PFSK-1 (cell line): Measurements from ENCODE around the gene ARHGEF4.

Experiments used
- FOXP2 ChIP-seq: optimal IDR thresholded peaks from 2 replicates; pipeline ENCODE3; 2011; ENCODE audit warnings: borderline replicate concordance, control low read depth, inconsistent platforms; ENCODE audit not compliant: insufficient read depth; ENCODE audit errors: extremely low read length, extremely low read depth
- POLR2AphosphoS5 ChIP-seq: IDR thresholded peaks from 2 replicates; pipeline ENCODE4 v1.6.1; 2012; ENCODE audit warnings: low read depth, mild to moderate bottlenecking, control low read depth, low read length, moderate library complexity
- SIN3A ChIP-seq: IDR thresholded peaks from 2 replicates; pipeline ENCODE4 v1.6.1; 2012; ENCODE audit warnings: mild to moderate bottlenecking, low read length, moderate library complexity, borderline replicate concordance; ENCODE audit not compliant: insufficient read depth
- TAF1 ChIP-seq: IDR thresholded peaks from 2 replicates; pipeline ENCODE4 v1.6.1; 2012; ENCODE audit warnings: low read length, control low read depth, borderline replicate concordance; ENCODE audit not compliant: insufficient read depth
- TF ChIP-seq, protein P1 (sequence below), 2 experiments: IDR thresholded peaks; 2 replicates each; pipeline versions ENCODE4 v1.6.1 to v1.8.0; 2011 to 2012; ENCODE audit warnings: low read depth in 2 of 2, low read length in 2 of 2, control low read depth in 1 of 2, inconsistent platforms in 1 of 2, mild to moderate bottlenecking in 1 of 2, moderate library complexity in 1 of 2; ENCODE audit not compliant: insufficient read depth in 1 of 2

The ARHGEF4 gene

DNA sequence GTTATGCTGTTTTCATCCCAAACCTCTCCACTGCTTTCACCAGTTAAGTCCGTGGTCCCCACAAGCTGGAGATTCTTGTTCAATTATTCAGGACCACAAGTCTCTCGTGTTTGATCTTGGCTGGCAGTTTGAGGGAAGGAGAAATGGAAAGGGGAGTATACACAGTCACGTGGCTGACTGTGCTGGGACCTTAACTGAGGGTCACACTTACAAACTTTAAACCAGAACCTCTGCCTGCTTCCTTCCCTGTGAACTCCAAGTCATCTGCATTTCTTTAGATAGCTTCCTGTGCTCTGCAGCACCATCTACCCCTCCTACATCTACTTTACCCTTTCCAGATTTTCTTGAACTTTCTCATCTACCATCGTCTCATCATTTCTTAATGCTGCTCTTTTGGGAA is 91.7 kb downstream of the ARHGEF4 start:
- no peak for TF ChIP-seq POLR2AphosphoS5
- no peak for TF ChIP-seq FOXP2
- TF ChIP-seq, protein P1, sequence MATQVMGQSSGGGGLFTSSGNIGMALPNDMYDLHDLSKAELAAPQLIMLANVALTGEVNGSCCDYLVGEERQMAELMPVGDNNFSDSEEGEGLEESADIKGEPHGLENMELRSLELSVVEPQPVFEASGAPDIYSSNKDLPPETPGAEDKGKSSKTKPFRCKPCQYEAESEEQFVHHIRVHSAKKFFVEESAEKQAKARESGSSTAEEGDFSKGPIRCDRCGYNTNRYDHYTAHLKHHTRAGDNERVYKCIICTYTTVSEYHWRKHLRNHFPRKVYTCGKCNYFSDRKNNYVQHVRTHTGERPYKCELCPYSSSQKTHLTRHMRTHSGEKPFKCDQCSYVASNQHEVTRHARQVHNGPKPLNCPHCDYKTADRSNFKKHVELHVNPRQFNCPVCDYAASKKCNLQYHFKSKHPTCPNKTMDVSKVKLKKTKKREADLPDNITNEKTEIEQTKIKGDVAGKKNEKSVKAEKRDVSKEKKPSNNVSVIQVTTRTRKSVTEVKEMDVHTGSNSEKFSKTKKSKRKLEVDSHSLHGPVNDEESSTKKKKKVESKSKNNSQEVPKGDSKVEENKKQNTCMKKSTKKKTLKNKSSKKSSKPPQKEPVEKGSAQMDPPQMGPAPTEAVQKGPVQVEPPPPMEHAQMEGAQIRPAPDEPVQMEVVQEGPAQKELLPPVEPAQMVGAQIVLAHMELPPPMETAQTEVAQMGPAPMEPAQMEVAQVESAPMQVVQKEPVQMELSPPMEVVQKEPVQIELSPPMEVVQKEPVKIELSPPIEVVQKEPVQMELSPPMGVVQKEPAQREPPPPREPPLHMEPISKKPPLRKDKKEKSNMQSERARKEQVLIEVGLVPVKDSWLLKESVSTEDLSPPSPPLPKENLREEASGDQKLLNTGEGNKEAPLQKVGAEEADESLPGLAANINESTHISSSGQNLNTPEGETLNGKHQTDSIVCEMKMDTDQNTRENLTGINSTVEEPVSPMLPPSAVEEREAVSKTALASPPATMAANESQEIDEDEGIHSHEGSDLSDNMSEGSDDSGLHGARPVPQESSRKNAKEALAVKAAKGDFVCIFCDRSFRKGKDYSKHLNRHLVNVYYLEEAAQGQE (IDR thresholded peaks at IDR 0.05; ENCODE audit: insufficient read depth in 1 of 2, low read depth in 2 of 2, low read length in 2 of 2): no peak
- TF ChIP-seq SIN3A: no peak
- TF ChIP-seq TAF1: no peak

- TF ChIP-seq POLR2AphosphoS5: no peak
- no peak for TF ChIP-seq FOXP2
- no peak for TF ChIP-seq SIN3A
- TF ChIP-seq TAF1: no peak
- TF ChIP-seq, protein P1 (IDR thresholded peaks at IDR 0.05; ENCODE audit: insufficient read depth in 1 of 2, low read depth in 2 of 2, low read length in 2 of 2): no peak
These were observed 94.3 kb downstream of the ARHGEF4 start for GRCh38 chr2:130930740-130931659.

- TF ChIP-seq POLR2AphosphoS5 (no peak), SIN3A (no peak)
- TF ChIP-seq, protein P1 (IDR thresholded peaks at IDR 0.05; ENCODE audit: insufficient read depth in 1 of 2, low read depth in 2 of 2, low read length in 2 of 2): no peak
These were observed 96.8 kb downstream of the ARHGEF4 start for GRCh38 chr2:130933501-130933900.

GRCh38 chr2:130936451-130936850 is 99.7 kb downstream of the ARHGEF4 start:
- no peak for TF ChIP-seq POLR2AphosphoS5
- no peak for TF ChIP-seq SIN3A
- TF ChIP-seq, protein P1 (IDR thresholded peaks at IDR 0.05; ENCODE audit: insufficient read depth in 1 of 2, low read depth in 2 of 2, low read length in 2 of 2): no peak
- TF ChIP-seq TAF1: no peak
- no peak for TF ChIP-seq FOXP2
